OCI-LY1 (cell line): ENCODE data around the gene DIAPH2.

ENCODE experiments used
- H2AFZ ChIP-seq: fragments of 200-600 bp; sonication (generic), shearing (Covaris generic); 2 replicates; pipeline ENCODE4 v1.6.0; 2014; ENCODE audit warnings: antibody characterized with exemption, mild to moderate bottlenecking, low read length
- H3F3A ChIP-seq: fragments of 200-600 bp; sonication (generic), shearing (Covaris generic); 2 replicates; pipeline ENCODE4 v1.6.0; 2014; ENCODE audit warnings: mild to moderate bottlenecking, antibody characterized with exemption, low read length, moderate library complexity; ENCODE audit not compliant: insufficient read depth
- H3K27ac ChIP-seq: fragments of 200-600 bp; sonication (generic); 2 replicates; pipeline ENCODE4 v1.5.1; 2014; ENCODE audit warnings: low read length, mixed run types, mild to moderate bottlenecking, low read depth; ENCODE audit not compliant: poor library complexity, severe bottlenecking
- H3K27me3 ChIP-seq: fragments of 200-600 bp; sonication (generic); 2 replicates; pipeline ENCODE4 v1.6.0; 2014; ENCODE audit warnings: antibody characterized with exemption, mild to moderate bottlenecking, low read length, moderate library complexity; ENCODE audit not compliant: insufficient read depth
- H3K36me3 ChIP-seq: fragments of 200-600 bp; sonication (generic); 2 replicates; pipeline ENCODE4 v1.6.1; 2014; ENCODE audit warnings: mild to moderate bottlenecking, antibody characterized with exemption, low read length, moderate library complexity, mixed read lengths; ENCODE audit not compliant: insufficient read depth
- H3K4me1 ChIP-seq: fragments of 200-600 bp; sonication (generic); 2 replicates; pipeline ENCODE4 v1.5.1; 2014; ENCODE audit warnings: mild to moderate bottlenecking, low read length, moderate library complexity; ENCODE audit not compliant: insufficient read depth, severe bottlenecking
- H3K4me2 ChIP-seq: fragments of 200-600 bp; sonication (generic), shearing (Covaris generic); 2 replicates; pipeline ENCODE4 v1.6.1; 2014; ENCODE audit warnings: low read length
- H3K4me3 ChIP-seq: fragments of 200-600 bp; sonication (generic); 2 replicates; pipeline ENCODE4 v1.5.1; 2014; ENCODE audit warnings: low read length, low read depth, mild to moderate bottlenecking, mixed read lengths; ENCODE audit not compliant: poor library complexity, severe bottlenecking
- H3K79me2 ChIP-seq: fragments of 200-600 bp; shearing (Covaris generic); 2 replicates; pipeline ENCODE4 v1.6.1; 2016; ENCODE audit warnings: mixed run types, low read length, mixed read lengths; ENCODE audit not compliant: insufficient read depth
- H3K9ac ChIP-seq: fragments of 200-600 bp; sonication (generic), shearing (Covaris generic); 2 replicates; pipeline ENCODE4 v1.6.1; 2014; ENCODE audit warnings: mild to moderate bottlenecking, low read length, mixed read lengths
- H3K9me2 ChIP-seq: fragments of 200-600 bp; sonication (generic), shearing (Covaris generic); 2 replicates; pipeline ENCODE4 v1.6.1; 2014; ENCODE audit warnings: low read depth, mild to moderate bottlenecking, low read length, mixed read lengths
- H3K9me3 ChIP-seq: fragments of 200-600 bp; shearing (Covaris generic); 2 replicates; pipeline ENCODE4 v1.6.1; 2014; ENCODE audit warnings: low read length, mixed read lengths
- H4K20me1 ChIP-seq: fragments of 200-600 bp; sonication (generic), shearing (Covaris generic); 2 replicates; pipeline ENCODE4 v1.6.0; 2016; ENCODE audit warnings: mild to moderate bottlenecking, low read length; ENCODE audit not compliant: insufficient read depth
- CTCF ChIP-seq: fragments of 200-600 bp; sonication (generic), shearing (Covaris generic); IDR thresholded peaks from 2 replicates; pipeline ENCODE4 v1.5.1; 2017; ENCODE audit warnings: mild to moderate bottlenecking, antibody characterized with exemption, low read length, moderate library complexity, mixed read lengths
- EZH2 ChIP-seq: fragments of 200-600 bp; sonication (generic), shearing (Covaris generic); IDR thresholded peaks from 2 replicates; pipeline ENCODE4 v1.8.0; 2017; ENCODE audit warnings: borderline replicate concordance, mixed run types, mild to moderate bottlenecking, antibody characterized with exemption, low read length, moderate library complexity, mixed read lengths

Gene DIAPH2

GRCh38 chrX:97045470-97045869 lies 360.8 kb downstream of the DIAPH2 start:
- Histone ChIP-seq H3K36me3 (no peaks in the 10 kb centered on the region), H3F3A (no peaks in the 10 kb centered on the region), H3K4me1 (no peaks in the 10 kb centered on the region), H3K9me3 (no peaks in the 10 kb centered on the region), H3K4me2 (no peak overlapping the region), H3K27me3 (no peaks in the 10 kb centered on the region), H3K9me2 (no peaks in the 10 kb centered on the region), H3K9ac (no peak overlapping the region), H4K20me1 (no peaks in the 10 kb centered on the region), H2AFZ (no peak overlapping the region), H3K27ac (no peak overlapping the region), H3K4me3 (no peak overlapping the region), H3K79me2 (no peaks in the 10 kb centered on the region)
- TF ChIP-seq EZH2, result no peak
- TF ChIP-seq CTCF, result no peak

- Histone ChIP-seq H3K4me3 (no peak overlapping the region), H3K9me2 (no peaks in the 10 kb centered on the region), H3K36me3 (no peaks in the 10 kb centered on the region), H3K9ac (no peak overlapping the region), H4K20me1 (no peaks in the 10 kb centered on the region), H3K27ac (no peak overlapping the region), H3K4me1 (no peaks in the 10 kb centered on the region), H2AFZ (no peak overlapping the region), H3K4me2 (no peak overlapping the region), H3K9me3 (no peaks in the 10 kb centered on the region), H3F3A (no peaks in the 10 kb centered on the region), H3K79me2 (no peaks in the 10 kb centered on the region), H3K27me3 (no peaks in the 10 kb centered on the region)
- TF ChIP-seq CTCF (no peak), EZH2 (no peak)
Observed at GRCh38 chrX:97046867-97047266, 362.2 kb downstream of the DIAPH2 start.

GRCh38 chrX:97050392-97050791 lies 365.8 kb downstream of the DIAPH2 start:
- Histone ChIP-seq H3K27me3 (no peaks in the 10 kb centered on the region), H3K36me3 (no peaks in the 10 kb centered on the region), H2AFZ (no peak overlapping the region), H3K9me3 (no peaks in the 10 kb centered on the region), H4K20me1 (no peaks in the 10 kb centered on the region), H3K27ac (no peak overlapping the region), H3F3A (no peaks in the 10 kb centered on the region), H3K9ac (no peak overlapping the region), H3K4me3 (no peak overlapping the region), H3K79me2 (no peaks in the 10 kb centered on the region), H3K4me2 (no peak overlapping the region), H3K9me2 (no peaks in the 10 kb centered on the region), H3K4me1 (no peaks in the 10 kb centered on the region)
- TF ChIP-seq CTCF, result no peak
- no peak for TF ChIP-seq EZH2
